Trophoblast cell (in vitro differentiated cells and primary cell): Measurements from ENCODE around the gene RAB7A.
"Not testable (repeated sequence)": the region's sequence is repeated elsewhere in the genome, so short reads cannot be mapped to it uniquely, and the experiment has no call there.

Experiments used
- DNase-seq, 2 donors: peaks; one replicate each; pipeline ENCODE4 v3.0.0-alpha.2; 2016
- H2AFZ ChIP-seq: 2 replicates; pipeline ENCODE4 v1.6.1; 2013; ENCODE audit warnings: low read length, moderate library complexity, mild to moderate bottlenecking; ENCODE audit not compliant: insufficient read depth, poor library complexity
- H2AK5ac ChIP-seq: 2 replicates; pipeline ENCODE4 v1.6.1; 2013; ENCODE audit warnings: mild to moderate bottlenecking, low read length
- H2BK120ac ChIP-seq: 2 replicates; pipeline ENCODE4 v1.6.1; 2013; ENCODE audit warnings: low read length, mild to moderate bottlenecking, moderate library complexity; ENCODE audit not compliant: insufficient read depth, poor library complexity
- H2BK12ac ChIP-seq: 2 replicates; pipeline ENCODE4 v1.6.1; 2013; ENCODE audit warnings: mild to moderate bottlenecking, low read length, moderate library complexity
- H2BK5ac ChIP-seq: 2 replicates; pipeline ENCODE4 v1.6.1; 2013; ENCODE audit warnings: low read length, low read depth, moderate library complexity, mild to moderate bottlenecking; ENCODE audit not compliant: poor library complexity
- H3K14ac ChIP-seq: 2 replicates; pipeline ENCODE4 v1.6.1; 2013; ENCODE audit warnings: mild to moderate bottlenecking, low read length
- H3K18ac ChIP-seq: 2 replicates; pipeline ENCODE4 v1.6.1; 2013; ENCODE audit warnings: mild to moderate bottlenecking, low read length
- H3K23ac ChIP-seq: 2 replicates; pipeline ENCODE4 v1.6.1; 2013; ENCODE audit warnings: low read length
- H3K27ac ChIP-seq: 2 replicates; pipeline ENCODE4 v1.5.1; 2013; ENCODE audit warnings: low read depth, mild to moderate bottlenecking, inconsistent platforms, low read length, moderate library complexity
- H3K27me3 ChIP-seq: 2 replicates; pipeline ENCODE4 v1.6.1; 2013; ENCODE audit warnings: inconsistent platforms, mild to moderate bottlenecking, low read length, moderate library complexity; ENCODE audit not compliant: insufficient read depth
- H3K36me3 ChIP-seq, 2 experiments: 1 replicate in 1 of 2; 2 replicates in 1 of 2; pipeline ENCODE4 v1.6.1; 2013; ENCODE audit warnings: low read length in 2 of 2, mild to moderate bottlenecking in 2 of 2, moderate library complexity in 1 of 2; ENCODE audit not compliant: insufficient read depth in 2 of 2, control insufficient read depth in 1 of 2
- H3K4ac ChIP-seq: 2 replicates; pipeline ENCODE4 v1.6.1; 2013; ENCODE audit warnings: low read depth, mild to moderate bottlenecking, low read length, moderate library complexity
- H3K4me1 ChIP-seq, 2 experiments: 1 replicate in 1 of 2; 2 replicates in 1 of 2; pipeline ENCODE4 v1.6.1; 2013; ENCODE audit warnings: low read length in 2 of 2, mild to moderate bottlenecking in 2 of 2, moderate library complexity in 1 of 2; ENCODE audit not compliant: insufficient read depth in 2 of 2, control insufficient read depth in 1 of 2
- H3K4me2 ChIP-seq: 2 replicates; pipeline ENCODE4 v1.6.1; 2013; ENCODE audit warnings: inconsistent platforms, mild to moderate bottlenecking, low read length, moderate library complexity
- H3K4me3 ChIP-seq: 2 replicates; pipeline ENCODE4 v1.5.1; 2013; ENCODE audit warnings: mild to moderate bottlenecking, low read depth, low read length, inconsistent platforms
- H3K79me1 ChIP-seq: one replicate; pipeline ENCODE4 v1.6.1; 2013; ENCODE audit warnings: low read length
- H3K79me2 ChIP-seq: 2 replicates; pipeline ENCODE4 v1.6.1; 2013; ENCODE audit warnings: low read length, mild to moderate bottlenecking; ENCODE audit not compliant: control insufficient read depth, insufficient read depth, poor library complexity
- H3K9ac ChIP-seq: 2 replicates; pipeline ENCODE4 v1.6.1; 2013; ENCODE audit warnings: mild to moderate bottlenecking, low read length
- H3K9me3 ChIP-seq: 2 replicates; pipeline ENCODE4 v1.6.1; 2013; ENCODE audit warnings: low read depth, mild to moderate bottlenecking, control low read depth, inconsistent platforms, low read length; ENCODE audit not compliant: insufficient read depth
- H4K12ac ChIP-seq: 2 replicates; pipeline ENCODE4 v1.6.1; 2013; ENCODE audit warnings: low read depth, mild to moderate bottlenecking, low read length, moderate library complexity
- H4K8ac ChIP-seq: 2 replicates; pipeline ENCODE4 v1.6.1; 2013; ENCODE audit warnings: low read depth, mild to moderate bottlenecking, low read length, moderate library complexity
- H4K91ac ChIP-seq: one replicate; pipeline ENCODE4 v1.6.1; 2013; ENCODE audit warnings: low read depth, mild to moderate bottlenecking, low read length, moderate library complexity
- WGBS: extraction: QIAGEN DNeasy Blood & Tissue Kit; methylation state at CpG from one replicate; pipeline ENCODE4 v1.1.7; 2013; ENCODE audit warnings: missing lambda C conversion rate; ENCODE audit not compliant: insufficient read length, insufficient coverage; ENCODE audit errors: extremely low coverage; 5-methylcytosine and 5-hydroxymethylcytosine counted together

RAB7A gene

GRCh38 chr3:128768471-128768870, 42.5 kb downstream of the RAB7A start:
- H3K18ac ChIP-seq = no peak overlapping the region
- peak overlapping the region; percentile 70 for H3K4ac ChIP-seq
- H2AFZ ChIP-seq = no peak overlapping the region
- no peaks in the 10 kb centered on the region for H3K79me1 ChIP-seq
- H3K27ac ChIP-seq = no peak overlapping the region
- H4K12ac ChIP-seq = no peak overlapping the region
- no peaks in the 10 kb centered on the region for H3K27me3 ChIP-seq
- H3K14ac ChIP-seq = no peak overlapping the region
- H4K91ac ChIP-seq = no peak overlapping the region
- no peaks in the 10 kb centered on the region for H3K9me3 ChIP-seq
- no peak overlapping the region for H3K23ac ChIP-seq
- H2AK5ac ChIP-seq = no peak overlapping the region
- no peak overlapping the region for H2BK120ac ChIP-seq
- H3K4me1 ChIP-seq = peaks cover 0 to 6% of the 10 kb centered on the region in 2 experiments
- no peak overlapping the region for H2BK12ac ChIP-seq
- H4K8ac ChIP-seq = no peak overlapping the region
- peaks cover 13% of the 10 kb centered on the region for H3K79me2 ChIP-seq
- no peak overlapping the region for H3K4me3 ChIP-seq
- H3K4me2 ChIP-seq = no peak overlapping the region
- no CpG with 5 or more reads among the region's 5 CpGs for WGBS
- H2BK5ac ChIP-seq = no peak overlapping the region
- H3K9ac ChIP-seq = no peak overlapping the region
- DNase-seq = no peak
- H3K36me3 ChIP-seq = peaks cover 2 to 10% of the 10 kb centered on the region in 2 experiments

- Histone ChIP-seq H3K4ac (peak overlapping the region; percentile 47), H3K27me3 (no peaks in the 10 kb centered on the region)
- no CpG with 5 or more reads among the region's 4 CpGs for WGBS
These were observed 44.4 kb downstream of the RAB7A start for GRCh38 chr3:128770387-128770786.

GRCh38 chr3:128773189-128773588, 47.2 kb downstream of the RAB7A start:
- H4K91ac ChIP-seq, H3K79me1 ChIP-seq, H2BK120ac ChIP-seq, H3K9me3 ChIP-seq, H3K4me3 ChIP-seq, H3K4me1 ChIP-seq, H3K36me3 ChIP-seq, H2BK5ac ChIP-seq, DNase-seq, H2BK12ac ChIP-seq, H3K18ac ChIP-seq, H3K9ac ChIP-seq, H3K27me3 ChIP-seq, H3K23ac ChIP-seq, H3K4ac ChIP-seq, H2AK5ac ChIP-seq, H3K27ac ChIP-seq, H2AFZ ChIP-seq, H3K4me2 ChIP-seq, H3K14ac ChIP-seq, H4K12ac ChIP-seq, H4K8ac ChIP-seq: not testable (repeated sequence)
- H3K79me2 ChIP-seq = peaks cover 19% of the 10 kb centered on the region
- WGBS = no CpG with 5 or more reads among the region's 31 CpGs

More at GRCh38 chr3:128770387-128770786, 44.4 kb downstream of the RAB7A start:
- H3K27ac ChIP-seq = no peak overlapping the region
- no peak overlapping the region for H2BK12ac ChIP-seq
- H4K91ac ChIP-seq = no peak overlapping the region
- H3K79me2 ChIP-seq = peaks cover 19% of the 10 kb centered on the region
- no peaks in the 10 kb centered on the region for H3K9me3 ChIP-seq
- peak in 1 of 2 donors; percentile 25 for DNase-seq
- no peak overlapping the region for H3K4me2 ChIP-seq
- no peak overlapping the region for H3K18ac ChIP-seq
- H3K9ac ChIP-seq = no peak overlapping the region
- H2AK5ac ChIP-seq = no peak overlapping the region
- no peak overlapping the region for H3K4me3 ChIP-seq
- no peak overlapping the region for H4K8ac ChIP-seq
- no peak overlapping the region for H4K12ac ChIP-seq
- no peak overlapping the region for H2AFZ ChIP-seq
- H3K79me1 ChIP-seq = no peaks in the 10 kb centered on the region
- peaks cover 0 to 8% of the 10 kb centered on the region in 2 experiments for H3K4me1 ChIP-seq
- peaks cover 0 to 3% of the 10 kb centered on the region in 2 experiments for H3K36me3 ChIP-seq
- no peak overlapping the region for H3K23ac ChIP-seq
- no peak overlapping the region for H2BK120ac ChIP-seq
- H2BK5ac ChIP-seq = no peak overlapping the region
- H3K14ac ChIP-seq = no peak overlapping the region

- H3K27me3 ChIP-seq, H4K8ac ChIP-seq, H3K4ac ChIP-seq, H3K23ac ChIP-seq, H3K79me1 ChIP-seq, H4K12ac ChIP-seq, H3K27ac ChIP-seq, H3K4me3 ChIP-seq, H3K4me2 ChIP-seq, DNase-seq, H3K9ac ChIP-seq, H2AK5ac ChIP-seq, H3K36me3 ChIP-seq, H3K14ac ChIP-seq, H3K9me3 ChIP-seq, H2BK5ac ChIP-seq, H2AFZ ChIP-seq, H3K4me1 ChIP-seq, H3K18ac ChIP-seq, H4K91ac ChIP-seq, H2BK12ac ChIP-seq, H2BK120ac ChIP-seq: not testable (repeated sequence)
- no CpG with 5 or more reads among the region's 6 CpGs for WGBS
- peaks cover 16% of the 10 kb centered on the region for H3K79me2 ChIP-seq
These were observed 47.6 kb downstream of the RAB7A start for GRCh38 chr3:128773592-128773991.
